Panc1 (cell line): ENCODE measurements around the gene ATP11A. TPM values are rescaled to one million over a fixed set of nuclear protein-coding genes. Genes with fewer than 3 reads are reported as not detected.

Experiments
- ATAC-seq: fragments of 200-7000 bp; cut with Tn5 transposase; 2 replicates; pipeline ENCODE4 v1.9.1; 2020; ENCODE audit warnings: mild to moderate bottlenecking, moderate library complexity
- BruUV-seq: library from RNA; stranded (reverse); fragments of 400-500 nt; replicated peaks from 2 replicates; lab custom pipeline; 2021; lab: Mats Ljungman, UMichigan
- CTCF ChIA-PET: fragments of 300-600 bp; sonication (Branson Sonifier 250); formaldehyde crosslinking; loops from one replicate; lab custom pipeline; 2022; ENCODE audit warnings: antibody characterized with exemption; lab: Charles Lee
- POLR2A ChIA-PET: fragments of 300-600 bp; sonication (Branson Sonifier 250); formaldehyde crosslinking; loops from one replicate; lab custom pipeline; 2022; ENCODE audit warnings: antibody characterized with exemption; lab: Charles Lee
- DNase-seq: peaks from one replicate; pipeline ENCODE4 v3.0.0-alpha.2; 2010; ENCODE audit warnings: low read depth, low spot score
- H3K27ac ChIP-seq: 2 replicates; pipeline ENCODE4 v1.5.1; 2011; ENCODE audit warnings: mild to moderate bottlenecking, low read length, inconsistent platforms
- H3K27me3 ChIP-seq: fragments of 200-500 bp; sonication (Bioruptor generic); 2 replicates; pipeline ENCODE4 v1.6.0; 2014; ENCODE audit warnings: low read length, inconsistent platforms; ENCODE audit not compliant: control insufficient read depth, insufficient read depth
- H3K36me3 ChIP-seq: fragments of 200-500 bp; sonication (Bioruptor generic); 2 replicates; pipeline ENCODE4 v1.5.1; 2014; ENCODE audit warnings: inconsistent platforms, mild to moderate bottlenecking, low read length, moderate library complexity; ENCODE audit not compliant: control insufficient read depth, insufficient read depth
- H3K4me1 ChIP-seq: 2 replicates; pipeline ENCODE4 v1.5.1; 2011; ENCODE audit warnings: inconsistent platforms, mild to moderate bottlenecking, low read length, moderate library complexity; ENCODE audit not compliant: control insufficient read depth, insufficient read depth
- H3K4me3 ChIP-seq, 2 experiments: 2 replicates each; pipeline ENCODE4 v1.5.1; 2011 to 2012; ENCODE audit warnings: low read depth in 2 of 2, low read length in 2 of 2, mild to moderate bottlenecking in 2 of 2, inconsistent platforms in 1 of 2, moderate library complexity in 1 of 2
- H3K9me3 ChIP-seq: fragments of 200-500 bp; sonication (Bioruptor generic); 2 replicates; pipeline ENCODE4 v1.5.1; 2014; ENCODE audit warnings: low read depth, mild to moderate bottlenecking, inconsistent platforms, low read length, moderate library complexity; ENCODE audit not compliant: control insufficient read depth, insufficient read depth
- CTCF ChIP-seq: fragments of 450-650 bp; IDR thresholded peaks from 2 replicates; pipeline ENCODE4 v1.5.1; 2017; ENCODE audit warnings: mild to moderate bottlenecking
- POLR2AphosphoS5 ChIP-seq: IDR thresholded peaks from 2 replicates; pipeline ENCODE4 v1.6.1; 2012; ENCODE audit warnings: mild to moderate bottlenecking, low read depth, low read length, moderate library complexity
- SIN3A ChIP-seq: IDR thresholded peaks from 2 replicates; pipeline ENCODE4 v1.6.1; 2012; ENCODE audit warnings: low read depth, mild to moderate bottlenecking, low read length, moderate library complexity, borderline replicate concordance; ENCODE audit not compliant: insufficient read depth
- TCF7L2 ChIP-seq: IDR thresholded peaks from 2 replicates; pipeline ENCODE4 v1.6.1; 2011; ENCODE audit warnings: mild to moderate bottlenecking, low read depth, low read length, inconsistent platforms
- in situ Hi-C: cut with HindIII; loops from 2 replicates; pipeline ENCODE4 v1.10.0; 2016; ENCODE audit warnings: low sequenced_read_pairs, low pct_unique_long_range_greater_than_20kb
- intact Hi-C: fragments of 100-400 bp; cut with micrococcal nuclease; formaldehyde crosslinking; loops from one replicate; pipeline ENCODE4 v1.10.0; 2022; ENCODE audit not compliant: unreplicated experiment
- total RNA-seq: library from RNA; stranded (reverse); gene quantifications from one replicate; pipeline ENCODE4 v1.2.1, GENCODE V29; 2021; ENCODE audit not compliant: unreplicated experiment
- TF ChIP-seq, protein P1 (sequence below), 2 experiments: IDR thresholded peaks; 2 replicates each; pipeline ENCODE4 v1.6.1; 2011 to 2012; ENCODE audit warnings: low read depth in 2 of 2, control low read depth in 1 of 2, low read length in 1 of 2, mild to moderate bottlenecking in 1 of 2, moderate library complexity in 1 of 2; ENCODE audit not compliant: insufficient read depth in 1 of 2

The ATP11A gene
- total RNA-seq, 1 experiment from 2014 or later: 85.8 TPM

GRCh38 chr13:112777637-112778406, 88.0 kb downstream of the ATP11A start:
- peaks cover 4% of the 10 kb centered on the region; the same call in 1 of the 2 replicates for H3K4me1 ChIP-seq
- intact Hi-C loops: no loop called here
- H3K27me3 ChIP-seq: no peaks in the 10 kb centered on the region
- DNase-seq (no peak), ATAC-seq (no peak)
- no peak overlapping the region for H3K4me3 ChIP-seq
- CTCF ChIA-PET: no interaction called here
- BruUV-seq: no TSS peak
- H3K27ac ChIP-seq: no peak overlapping the region
- no peaks in the 10 kb centered on the region for H3K36me3 ChIP-seq
- in situ Hi-C loops: no loop called here
- no peaks in the 10 kb centered on the region for H3K9me3 ChIP-seq
- TF ChIP-seq SIN3A (no peak), TCF7L2 (no peak), POLR2AphosphoS5 (no peak), CTCF (no peak)
- TF ChIP-seq, protein P1, sequence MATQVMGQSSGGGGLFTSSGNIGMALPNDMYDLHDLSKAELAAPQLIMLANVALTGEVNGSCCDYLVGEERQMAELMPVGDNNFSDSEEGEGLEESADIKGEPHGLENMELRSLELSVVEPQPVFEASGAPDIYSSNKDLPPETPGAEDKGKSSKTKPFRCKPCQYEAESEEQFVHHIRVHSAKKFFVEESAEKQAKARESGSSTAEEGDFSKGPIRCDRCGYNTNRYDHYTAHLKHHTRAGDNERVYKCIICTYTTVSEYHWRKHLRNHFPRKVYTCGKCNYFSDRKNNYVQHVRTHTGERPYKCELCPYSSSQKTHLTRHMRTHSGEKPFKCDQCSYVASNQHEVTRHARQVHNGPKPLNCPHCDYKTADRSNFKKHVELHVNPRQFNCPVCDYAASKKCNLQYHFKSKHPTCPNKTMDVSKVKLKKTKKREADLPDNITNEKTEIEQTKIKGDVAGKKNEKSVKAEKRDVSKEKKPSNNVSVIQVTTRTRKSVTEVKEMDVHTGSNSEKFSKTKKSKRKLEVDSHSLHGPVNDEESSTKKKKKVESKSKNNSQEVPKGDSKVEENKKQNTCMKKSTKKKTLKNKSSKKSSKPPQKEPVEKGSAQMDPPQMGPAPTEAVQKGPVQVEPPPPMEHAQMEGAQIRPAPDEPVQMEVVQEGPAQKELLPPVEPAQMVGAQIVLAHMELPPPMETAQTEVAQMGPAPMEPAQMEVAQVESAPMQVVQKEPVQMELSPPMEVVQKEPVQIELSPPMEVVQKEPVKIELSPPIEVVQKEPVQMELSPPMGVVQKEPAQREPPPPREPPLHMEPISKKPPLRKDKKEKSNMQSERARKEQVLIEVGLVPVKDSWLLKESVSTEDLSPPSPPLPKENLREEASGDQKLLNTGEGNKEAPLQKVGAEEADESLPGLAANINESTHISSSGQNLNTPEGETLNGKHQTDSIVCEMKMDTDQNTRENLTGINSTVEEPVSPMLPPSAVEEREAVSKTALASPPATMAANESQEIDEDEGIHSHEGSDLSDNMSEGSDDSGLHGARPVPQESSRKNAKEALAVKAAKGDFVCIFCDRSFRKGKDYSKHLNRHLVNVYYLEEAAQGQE (IDR thresholded peaks at IDR 0.05; ENCODE audit: insufficient read depth in 1 of 2, low read depth in 2 of 2, low read length in 1 of 2): no peak
- POLR2A ChIA-PET: no interaction called here

DNA sequence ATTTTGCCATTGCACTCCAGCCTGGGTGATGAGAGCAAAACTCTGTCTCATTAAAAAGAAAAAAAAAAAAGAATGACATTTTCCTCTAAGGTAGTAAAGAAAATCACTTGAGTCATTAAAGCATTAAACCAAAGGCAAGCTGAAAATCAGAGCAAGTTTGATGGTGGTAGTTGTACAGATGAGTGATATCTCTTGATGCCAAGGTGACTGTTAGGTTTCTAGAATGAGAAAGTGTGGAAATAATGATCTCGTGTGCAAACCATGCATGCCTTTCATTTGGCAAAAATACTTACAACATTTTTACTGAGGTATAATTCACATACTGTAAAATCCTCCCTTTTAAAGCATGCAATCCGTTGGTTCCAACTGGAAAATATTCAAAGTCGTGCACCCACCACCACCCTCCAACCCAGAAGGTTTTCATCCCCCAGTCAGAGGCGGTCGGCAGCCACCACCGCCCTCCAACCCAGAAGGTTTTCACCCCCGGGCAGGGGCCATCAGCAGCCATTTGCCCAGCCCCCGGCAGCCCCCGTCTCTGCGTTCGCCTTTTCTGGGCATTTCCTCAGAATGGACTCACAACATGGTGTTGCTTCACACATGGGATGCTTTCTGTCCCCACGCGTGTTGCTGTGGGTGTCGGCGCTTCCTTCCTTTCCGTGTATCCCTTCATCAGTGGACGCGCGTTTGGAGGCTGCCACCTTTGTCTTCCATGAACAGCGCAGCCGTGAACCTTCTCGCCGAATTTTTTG, 90.2 kb downstream of the ATP11A start:
- Histone ChIP-seq H3K27me3 (no peaks in the 10 kb centered on the region), H3K27ac (0 out of 2 replicates have a peak overlapping the region, but pooled peaks have one; percentile 34), H3K4me3 (no peak overlapping the region), H3K36me3 (no peaks in the 10 kb centered on the region), H3K9me3 (no peaks in the 10 kb centered on the region), H3K4me1 (peaks cover 4% of the 10 kb centered on the region; the same call in 1 of the 2 replicates)
- DNase-seq (no peak), ATAC-seq (no peak)
- in situ Hi-C loops: no loop called here
- ChIA-PET POLR2A (no interaction called here), CTCF (no interaction called here)
- no TSS peak for BruUV-seq
- intact Hi-C loops: no loop called here
- TF ChIP-seq CTCF (no peak), SIN3A (no peak), TCF7L2 (no peak), POLR2AphosphoS5 (no peak)
- TF ChIP-seq, protein P1 (IDR thresholded peaks at IDR 0.05; ENCODE audit: insufficient read depth in 1 of 2, low read depth in 2 of 2, low read length in 1 of 2): no peak
